Natural killer cell (primary cell): ENCODE results near the gene GOLGA1. TPM values are rescaled to one million over a fixed set of nuclear protein-coding genes. Genes with fewer than 3 reads are reported as not detected.
A peak's percentile ranks its signal among the peaks of the same experiment; 100 is the strongest.
"Not testable (repeated sequence)": the region's sequence is repeated elsewhere in the genome, so short reads cannot be mapped to it uniquely, and the experiment has no call there.

Experiments
- ATAC-seq, 3 donors: fragments of 150-1000 bp in 2 of 3; fragments of 200-7000 bp in 1 of 3; cut with Tn5 transposase; 1 replicate in 1 of 3; 2 replicates in 2 of 3; pipeline ENCODE4 v1.10.0; 2021; ENCODE audit warnings: mild to moderate bottlenecking in 2 of 3, moderate library complexity in 2 of 3
- DNase-seq, 2 donors: peaks; one replicate each; pipeline versions ENCODE4 v3.0.0 to v3.0.0-alpha.2; 2013 to 2021; ENCODE audit warnings: mixed read lengths in 1 of 2
- H3K27ac ChIP-seq: one replicate; pipeline ENCODE4 v1.5.1; 2013; ENCODE audit warnings: mild to moderate bottlenecking, low read length
- H3K27me3 ChIP-seq: one replicate; pipeline ENCODE4 v1.6.1; 2013; ENCODE audit warnings: low read length; ENCODE audit not compliant: control insufficient read depth, insufficient read depth
- H3K36me3 ChIP-seq: one replicate; pipeline ENCODE4 v1.6.1; 2013; ENCODE audit warnings: low read length; ENCODE audit not compliant: control insufficient read depth, insufficient read depth
- H3K4me1 ChIP-seq: one replicate; pipeline ENCODE4 v1.6.1; 2013; ENCODE audit warnings: low read length; ENCODE audit not compliant: control insufficient read depth, insufficient read depth
- H3K4me3 ChIP-seq: one replicate; pipeline ENCODE4 v1.5.1; 2013; ENCODE audit warnings: low read length
- H3K9me3 ChIP-seq: one replicate; pipeline ENCODE4 v1.6.1; 2013; ENCODE audit warnings: low read length; ENCODE audit not compliant: control insufficient read depth, insufficient read depth
- H3K27ac Mint-ChIP-seq, 2 donors: one replicate each; pipeline ENCODE4 v1.8.0; 2022; ENCODE audit warnings: mild to moderate bottlenecking in 2 of 2, mixed read lengths in 2 of 2, moderate library complexity in 1 of 2
- H3K27me3 Mint-ChIP-seq, 2 donors: one replicate each; pipeline ENCODE4 v1.8.0; 2022; ENCODE audit warnings: low read depth in 2 of 2, mixed read lengths in 2 of 2
- H3K36me3 Mint-ChIP-seq: one replicate; pipeline ENCODE4 v1.8.0; 2022; ENCODE audit warnings: mixed read lengths
- H3K4me1 Mint-ChIP-seq, 2 donors: one replicate each; pipeline ENCODE4 v1.8.0; 2022; ENCODE audit warnings: mixed read lengths in 2 of 2
- H3K4me3 Mint-ChIP-seq: one replicate; pipeline ENCODE4 v1.8.0; 2022; ENCODE audit warnings: mild to moderate bottlenecking, moderate library complexity, mixed read lengths
- H3K9me3 Mint-ChIP-seq, 2 donors: one replicate each; pipeline ENCODE4 v1.8.0; 2022; ENCODE audit warnings: mixed read lengths in 2 of 2
- CTCF ChIP-seq: fragments of 200-600 bp; IDR thresholded peaks from one replicate; pipeline ENCODE4 v1.8.0; 2022; ENCODE audit warnings: antibody characterized with exemption
- WGBS: methylation state at CpG from one replicate; pipeline ENCODE4 v1.1.7; 2013; ENCODE audit warnings: missing lambda C conversion rate; ENCODE audit not compliant: insufficient coverage; 5-methylcytosine and 5-hydroxymethylcytosine counted together
- intact Hi-C: fragments of 100-400 bp; cut with micrococcal nuclease; formaldehyde crosslinking; loops from one replicate; pipeline ENCODE4 v1.14.2; 2022
- total RNA-seq, 4 donors: library from RNA; stranded (reverse); fragments of 120-200 nt in 1 of 4; gene quantifications; one replicate each; pipeline versions ENCODE4 v1.2.3 to v1.2.4, GENCODE V29; 2013 to 2022

GOLGA1 gene
- total RNA-seq, 3 donors from 2014 or later (not counting 1 experiment from before 2014, with no cell fraction given), result 21.5 to 32.4 (median 27.0) TPM

GRCh38 chr9:124968238-124968637 is 27.4 kb upstream of the GOLGA1 start:
- Histone ChIP-seq H3K27ac (no peak overlapping the region), H3K36me3 (peaks cover 9% of the 10 kb centered on the region), H3K4me3 (no peak overlapping the region), H3K27me3 (no peaks in the 10 kb centered on the region), H3K4me1 (peaks cover 10% of the 10 kb centered on the region), H3K9me3 (no peaks in the 10 kb centered on the region)
- peaks cover 18 to 26% of the 10 kb centered on the region in 2 donors for H3K4me1 Mint-ChIP-seq
- no peaks in the 10 kb centered on the region for H3K36me3 Mint-ChIP-seq
- no peaks in the 10 kb centered on the region for H3K27me3 Mint-ChIP-seq
- intact Hi-C loops, result no loop called here
- 96% methylated on average over 9 of the region's 9 CpGs for WGBS
- no peaks in the 10 kb centered on the region for H3K9me3 Mint-ChIP-seq
- no peak for DNase-seq
- no peak overlapping the region for H3K27ac Mint-ChIP-seq
- ATAC-seq, result no peak
- TF ChIP-seq CTCF, result no peak
- no peak overlapping the region for H3K4me3 Mint-ChIP-seq

DNA sequence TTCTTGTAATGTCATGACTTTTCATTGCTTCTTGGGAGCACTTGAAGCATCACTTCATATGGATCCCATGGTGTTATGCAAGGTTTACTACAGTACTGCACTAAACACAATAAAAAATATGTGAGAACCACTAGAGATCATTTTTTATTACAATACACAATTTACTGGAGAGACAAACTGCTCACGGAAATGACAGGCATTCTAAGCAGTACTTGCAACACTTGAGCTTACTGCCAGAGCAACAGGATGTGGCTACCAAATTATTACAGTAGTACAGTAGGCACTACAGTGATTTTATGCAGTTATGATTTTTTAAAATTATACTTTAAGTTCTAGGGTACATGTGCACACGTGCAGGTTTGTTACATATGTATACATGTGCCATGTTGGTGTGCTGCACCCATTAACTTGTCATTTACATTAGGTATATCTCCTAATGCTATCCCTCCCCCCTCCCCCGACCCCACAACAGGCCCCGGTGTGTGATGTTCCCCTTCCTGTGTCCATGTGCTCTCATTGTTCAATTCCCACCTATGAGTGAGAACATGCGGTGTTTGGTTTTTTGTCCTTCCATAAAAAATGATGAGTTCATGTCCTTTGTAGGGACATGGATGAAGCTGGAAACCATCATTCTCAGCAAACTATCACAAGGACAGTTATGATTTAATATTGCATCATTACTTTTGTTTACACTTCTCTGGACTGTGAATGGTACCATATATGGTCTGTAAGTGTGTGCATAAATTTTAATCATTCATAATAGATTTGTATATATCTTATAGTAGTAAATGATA is 25.1 kb upstream of the GOLGA1 start:
- H3K4me3 ChIP-seq, H3K9me3 ChIP-seq, H3K36me3 Mint-ChIP-seq, H3K9me3 Mint-ChIP-seq, H3K36me3 ChIP-seq, H3K27me3 ChIP-seq, intact Hi-C loops, H3K27me3 Mint-ChIP-seq: not testable (repeated sequence)
- Mint-ChIP-seq H3K27ac (peak overlapping the region; percentile 89 to 95), H3K4me1 (peaks cover 18 to 26% of the 10 kb centered on the region in 2 donors), H3K4me3 (peak overlapping the region; percentile 58)
- ATAC-seq (peak; percentile 96 to 99 (median 97)), DNase-seq (peak in 1 of 2 donors; percentile 69)
- WGBS, result 12% methylated on average over 1 of the region's 5 CpGs
- Histone ChIP-seq H3K27ac (peak overlapping the region; percentile 67), H3K4me1 (peaks cover 10% of the 10 kb centered on the region)

GRCh38 chr9:124964604-124965003 is 23.7 kb upstream of the GOLGA1 start:
- Histone ChIP-seq H3K27ac (no peak overlapping the region), H3K27me3 (no peaks in the 10 kb centered on the region), H3K9me3 (no peaks in the 10 kb centered on the region), H3K4me3 (no peak overlapping the region), H3K36me3 (peaks cover 4% of the 10 kb centered on the region), H3K4me1 (peaks cover 10% of the 10 kb centered on the region)
- no peak for DNase-seq
- Mint-ChIP-seq H3K9me3 (no peaks in the 10 kb centered on the region), H3K36me3 (no peaks in the 10 kb centered on the region), H3K4me1 (peaks cover 18 to 26% of the 10 kb centered on the region in 2 donors), H3K4me3 (no peak overlapping the region), H3K27me3 (no peaks in the 10 kb centered on the region), H3K27ac (peak overlapping the region; percentile 89 to 95)
- TF ChIP-seq CTCF, result no peak
- WGBS, result 88% methylated on average over 2 of the region's 2 CpGs
- intact Hi-C loops, result no loop called here
- no peak for ATAC-seq

DNA sequence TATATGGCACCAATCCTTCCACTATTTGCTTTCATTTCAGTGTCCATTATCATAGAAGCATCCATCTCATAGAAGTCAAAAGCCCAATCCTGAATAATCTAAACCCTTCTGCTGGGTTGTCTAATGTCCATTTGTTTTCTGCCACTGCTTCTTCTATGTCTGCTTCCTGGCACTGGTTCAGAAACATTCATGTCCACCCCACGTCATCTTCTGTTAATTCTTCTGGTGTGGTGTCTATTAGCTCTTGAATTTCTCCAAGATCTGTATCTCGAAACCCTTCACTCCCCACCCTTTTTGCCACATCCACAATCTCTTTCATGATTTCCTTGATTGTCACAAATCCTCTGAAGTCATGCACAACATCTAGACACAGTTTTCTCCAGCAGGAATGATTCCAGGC is 23.2 kb upstream of the GOLGA1 start:
- Histone ChIP-seq H3K4me3 (no peak overlapping the region), H3K27me3 (no peaks in the 10 kb centered on the region), H3K9me3 (no peaks in the 10 kb centered on the region), H3K36me3 (peaks cover 2% of the 10 kb centered on the region), H3K27ac (no peak overlapping the region), H3K4me1 (peaks cover 10% of the 10 kb centered on the region)
- Mint-ChIP-seq H3K9me3 (no peaks in the 10 kb centered on the region), H3K4me3 (no peak overlapping the region), H3K36me3 (no peaks in the 10 kb centered on the region), H3K27ac (peak overlapping the region; percentile 89 to 95), H3K4me1 (peaks cover 18 to 26% of the 10 kb centered on the region in 2 donors), H3K27me3 (no peaks in the 10 kb centered on the region)
- DNase-seq (no peak), ATAC-seq (no peak)
- TF ChIP-seq CTCF, result no peak
- intact Hi-C loops, result no loop called here
- 100% methylated on average over 2 of the region's 2 CpGs for WGBS
